Neural progenitor cell (in vitro differentiated cells): ENCODE measurements around the gene LPP. TPM values are rescaled to one million over a fixed set of nuclear protein-coding genes. Genes with fewer than 3 reads are reported as not detected.

Experiments used
- DNase-seq: peaks from one replicate; pipeline ENCODE4 v3.0.0-alpha.2; 2016; ENCODE audit warnings: low spot score
- H2AFZ ChIP-seq: fragments of 200-600 bp; sonication (generic); replicated peaks from 2 replicates; pipeline ENCODE4 v1.6.1; 2016; ENCODE audit warnings: antibody characterized with exemption
- H3F3A ChIP-seq: fragments of 200-600 bp; sonication (generic); 2 replicates; pipeline ENCODE4 v1.6.1; 2016; ENCODE audit warnings: antibody characterized with exemption, low read depth
- H3K27ac ChIP-seq: fragments of 200-600 bp; sonication (generic); 2 replicates; pipeline ENCODE4 v1.5.1; 2016; ENCODE audit warnings: mild to moderate bottlenecking
- H3K27me3 ChIP-seq: fragments of 200-600 bp; sonication (generic); 2 replicates; pipeline ENCODE4 v1.6.1; 2016; ENCODE audit warnings: mild to moderate bottlenecking, moderate library complexity
- H3K36me3 ChIP-seq: fragments of 200-600 bp; sonication (generic); 2 replicates; pipeline ENCODE4 v1.5.1; 2016
- H3K4me1 ChIP-seq: fragments of 200-600 bp; sonication (generic); 2 replicates; pipeline ENCODE4 v1.6.1; 2016; ENCODE audit warnings: mixed run types
- H3K4me2 ChIP-seq: fragments of 200-600 bp; sonication (generic); 2 replicates; pipeline ENCODE4 v1.6.1; 2016
- H3K4me3 ChIP-seq: fragments of 200-600 bp; sonication (generic); 2 replicates; pipeline ENCODE4 v1.5.1; 2016
- H3K79me2 ChIP-seq: fragments of 200-600 bp; sonication (generic); 2 replicates; pipeline ENCODE4 v1.6.1; 2016; ENCODE audit warnings: low read depth
- H3K9ac ChIP-seq: fragments of 200-600 bp; sonication (generic); 2 replicates; pipeline ENCODE4 v1.6.1; 2016
- H3K9me3 ChIP-seq: fragments of 200-600 bp; sonication (generic); 2 replicates; pipeline ENCODE4 v1.5.1; 2016; ENCODE audit warnings: low read depth
- H4K20me1 ChIP-seq: fragments of 200-600 bp; sonication (generic); 2 replicates; pipeline ENCODE4 v1.6.1; 2016; ENCODE audit warnings: low read depth
- H3K27ac Mint-ChIP-seq: 3 replicates; pipeline ENCODE4 v1.8.0; 2021; ENCODE audit warnings: mixed read lengths
- H3K27me3 Mint-ChIP-seq: 2 replicates; pipeline ENCODE4 v1.8.0; 2022; ENCODE audit warnings: low read depth, mild to moderate bottlenecking, inconsistent platforms, moderate library complexity, mixed read lengths; ENCODE audit not compliant: insufficient read depth
- H3K36me3 Mint-ChIP-seq: 3 replicates; pipeline ENCODE4 v1.8.0; 2021; ENCODE audit warnings: mixed read lengths
- H3K4me1 Mint-ChIP-seq: 3 replicates; pipeline ENCODE4 v1.8.0; 2021; ENCODE audit warnings: mixed read lengths
- H3K4me3 Mint-ChIP-seq: 3 replicates; pipeline ENCODE4 v1.8.0; 2021; ENCODE audit warnings: mild to moderate bottlenecking, moderate library complexity, mixed read lengths
- H3K9me3 Mint-ChIP-seq: 3 replicates; pipeline ENCODE4 v1.8.0; 2020; ENCODE audit warnings: mixed read lengths
- EZH2 ChIP-seq: fragments of 200-600 bp; sonication (generic); IDR thresholded peaks from 2 replicates; pipeline ENCODE4 v1.6.1; 2017; ENCODE audit warnings: antibody characterized with exemption, mild to moderate bottlenecking, moderate library complexity
- EZH2phosphoT487 ChIP-seq: fragments of 200-600 bp; sonication (generic); IDR thresholded peaks from 2 replicates; pipeline ENCODE4 v1.6.1; 2017; ENCODE audit warnings: antibody characterized with exemption
- total RNA-seq: library from RNA; depleted of rRNA; stranded (reverse); fragments of >200 nt; gene quantifications from 2 replicates; pipeline ENCODE4 v1.2.3, GENCODE V29; 2015; ENCODE audit warnings: low replicate concordance
- TF ChIP-seq, protein P1 (sequence below): fragments of 200-600 bp; sonication (generic); IDR thresholded peaks from 2 replicates; pipeline ENCODE4 v1.5.1; 2017; ENCODE audit warnings: antibody characterized with exemption, mild to moderate bottlenecking

LPP gene
- total RNA-seq, 1 donor from 2014 or later: 18.9 TPM

DNA sequence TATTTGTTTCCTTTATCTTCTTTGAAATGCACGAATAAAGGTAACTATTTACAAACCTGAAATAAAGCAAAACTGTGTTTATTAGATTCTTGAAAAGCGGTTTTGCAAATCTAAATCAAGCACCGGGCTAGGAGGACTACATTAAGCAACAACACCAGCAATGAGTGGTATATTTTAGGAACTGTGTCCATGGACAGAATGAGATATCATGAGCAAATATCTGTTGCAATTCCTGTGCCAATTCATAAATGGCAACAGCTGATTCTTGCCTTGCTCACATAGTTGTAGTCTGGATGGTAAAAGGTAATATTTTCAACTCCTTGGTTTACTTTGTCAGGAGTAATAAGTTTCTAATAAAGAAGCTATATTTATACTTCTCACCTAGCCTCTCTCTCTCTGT is 403.3 kb downstream of the LPP start:
- H4K20me1 ChIP-seq: no peaks in the 10 kb centered on the region
- no peak overlapping the region for H3K9ac ChIP-seq
- no peaks in the 10 kb centered on the region for H3K27me3 ChIP-seq
- no peak overlapping the region for H2AFZ ChIP-seq
- Mint-ChIP-seq H3K4me3 (no peak overlapping the region), H3K27me3 (no peaks in the 10 kb centered on the region), H3K4me1 (no peaks in the 10 kb centered on the region), H3K9me3 (no peaks in the 10 kb centered on the region), H3K36me3 (no peaks in the 10 kb centered on the region), H3K27ac (no peak overlapping the region)
- H3K27ac ChIP-seq: no peak overlapping the region
- H3K79me2 ChIP-seq: no peaks in the 10 kb centered on the region
- H3K4me3 ChIP-seq: no peak overlapping the region
- TF ChIP-seq EZH2 (no peak), EZH2phosphoT487 (no peak)
- TF ChIP-seq, protein P1, sequence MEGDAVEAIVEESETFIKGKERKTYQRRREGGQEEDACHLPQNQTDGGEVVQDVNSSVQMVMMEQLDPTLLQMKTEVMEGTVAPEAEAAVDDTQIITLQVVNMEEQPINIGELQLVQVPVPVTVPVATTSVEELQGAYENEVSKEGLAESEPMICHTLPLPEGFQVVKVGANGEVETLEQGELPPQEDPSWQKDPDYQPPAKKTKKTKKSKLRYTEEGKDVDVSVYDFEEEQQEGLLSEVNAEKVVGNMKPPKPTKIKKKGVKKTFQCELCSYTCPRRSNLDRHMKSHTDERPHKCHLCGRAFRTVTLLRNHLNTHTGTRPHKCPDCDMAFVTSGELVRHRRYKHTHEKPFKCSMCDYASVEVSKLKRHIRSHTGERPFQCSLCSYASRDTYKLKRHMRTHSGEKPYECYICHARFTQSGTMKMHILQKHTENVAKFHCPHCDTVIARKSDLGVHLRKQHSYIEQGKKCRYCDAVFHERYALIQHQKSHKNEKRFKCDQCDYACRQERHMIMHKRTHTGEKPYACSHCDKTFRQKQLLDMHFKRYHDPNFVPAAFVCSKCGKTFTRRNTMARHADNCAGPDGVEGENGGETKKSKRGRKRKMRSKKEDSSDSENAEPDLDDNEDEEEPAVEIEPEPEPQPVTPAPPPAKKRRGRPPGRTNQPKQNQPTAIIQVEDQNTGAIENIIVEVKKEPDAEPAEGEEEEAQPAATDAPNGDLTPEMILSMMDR: no peak
- no peak overlapping the region for H3K4me2 ChIP-seq
- DNase-seq: no peak
- H3K4me1 ChIP-seq: no peaks in the 10 kb centered on the region
- H3K9me3 ChIP-seq: no peaks in the 10 kb centered on the region
- no peaks in the 10 kb centered on the region for H3F3A ChIP-seq
- no peaks in the 10 kb centered on the region for H3K36me3 ChIP-seq

DNA sequence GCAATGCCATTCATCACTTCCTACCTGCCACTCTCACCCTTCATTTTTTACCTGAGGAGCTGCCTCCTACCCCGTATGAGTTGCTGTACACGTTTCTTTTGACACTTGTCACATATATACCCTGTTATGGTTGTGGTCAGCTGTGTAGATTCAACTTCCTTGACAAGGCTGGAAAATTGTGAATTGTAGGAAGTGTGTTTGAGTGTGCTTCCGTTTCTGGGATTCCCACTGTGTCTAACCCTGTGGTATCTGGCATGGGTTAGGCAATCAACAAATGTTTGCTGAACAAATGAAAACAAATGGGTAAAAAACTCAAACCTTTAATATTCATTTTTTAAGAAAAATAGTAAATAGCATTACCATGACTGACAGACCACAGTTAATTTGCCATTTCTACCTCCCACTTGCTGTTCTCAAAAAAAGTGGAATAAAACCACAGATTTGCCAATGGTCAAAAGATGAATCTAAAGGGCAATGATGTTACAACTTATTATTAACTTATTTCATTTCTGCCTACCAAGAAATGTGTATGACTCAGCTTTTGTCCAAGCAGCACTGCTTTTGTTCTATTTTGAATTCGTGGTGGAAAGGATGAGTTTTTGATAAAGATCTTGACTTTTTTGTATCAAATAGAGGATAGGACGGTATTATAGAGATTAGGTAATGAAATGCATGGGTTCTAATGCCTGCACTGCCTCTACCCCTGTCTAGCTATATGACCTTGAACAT is 404.6 kb downstream of the LPP start:
- Histone ChIP-seq H3K9me3 (no peaks in the 10 kb centered on the region), H3K27ac (no peak overlapping the region), H3K36me3 (no peaks in the 10 kb centered on the region), H3K9ac (no peak overlapping the region), H4K20me1 (no peaks in the 10 kb centered on the region), H3K4me1 (no peaks in the 10 kb centered on the region), H3K4me3 (no peak overlapping the region), H3K27me3 (no peaks in the 10 kb centered on the region), H3K79me2 (no peaks in the 10 kb centered on the region), H3K4me2 (no peak overlapping the region), H2AFZ (no peak overlapping the region), H3F3A (no peaks in the 10 kb centered on the region)
- H3K4me1 Mint-ChIP-seq: no peaks in the 10 kb centered on the region
- H3K4me3 Mint-ChIP-seq: no peak overlapping the region
- no peaks in the 10 kb centered on the region for H3K9me3 Mint-ChIP-seq
- DNase-seq: no peak
- no peaks in the 10 kb centered on the region for H3K36me3 Mint-ChIP-seq
- H3K27me3 Mint-ChIP-seq: no peaks in the 10 kb centered on the region
- H3K27ac Mint-ChIP-seq: no peak overlapping the region
- TF ChIP-seq EZH2 (no peak), EZH2phosphoT487 (no peak)
- TF ChIP-seq, protein P1: no peak

DNA sequence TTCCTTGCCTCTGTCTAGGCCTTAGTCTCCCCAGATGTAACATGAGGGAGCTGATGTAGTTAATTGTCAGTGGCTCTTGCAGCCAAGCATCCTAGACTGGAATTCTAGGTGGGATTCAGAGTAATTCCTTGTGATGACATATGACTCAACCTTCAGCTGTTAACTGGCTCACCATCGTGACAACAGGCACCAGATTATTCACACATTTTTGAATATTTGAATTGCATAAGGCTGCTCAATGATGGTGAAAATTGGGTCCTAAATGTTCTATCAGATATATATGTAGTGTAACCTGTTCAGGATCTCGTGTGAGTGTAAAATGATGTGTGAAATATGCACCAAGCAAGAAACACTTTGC is 405.1 kb downstream of the LPP start:
- H3K9me3 Mint-ChIP-seq: no peaks in the 10 kb centered on the region
- DNase-seq: no peak

More for the DNA sequence above, 405.1 kb downstream of the LPP start:
- H3K27me3 ChIP-seq: no peaks in the 10 kb centered on the region
- Mint-ChIP-seq H3K4me1 (no peaks in the 10 kb centered on the region), H3K4me3 (no peak overlapping the region), H3K36me3 (no peaks in the 10 kb centered on the region), H3K27me3 (no peaks in the 10 kb centered on the region), H3K27ac (no peak overlapping the region)
- H3F3A ChIP-seq: no peaks in the 10 kb centered on the region
- no peaks in the 10 kb centered on the region for H3K79me2 ChIP-seq
- no peaks in the 10 kb centered on the region for H3K4me1 ChIP-seq
- no peak overlapping the region for H3K9ac ChIP-seq
- no peak overlapping the region for H2AFZ ChIP-seq
- H3K36me3 ChIP-seq: no peaks in the 10 kb centered on the region
- H4K20me1 ChIP-seq: no peaks in the 10 kb centered on the region
- H3K9me3 ChIP-seq: no peaks in the 10 kb centered on the region
- TF ChIP-seq EZH2: no peak
- TF ChIP-seq EZH2phosphoT487: no peak
- TF ChIP-seq, protein P1: no peak
- no peak overlapping the region for H3K4me3 ChIP-seq
- H3K4me2 ChIP-seq: no peak overlapping the region
- H3K27ac ChIP-seq: no peak overlapping the region
